GM18909 (cell line): ENCODE measurements around the gene NQO2.
"Not testable (repeated sequence)": the region's sequence is repeated elsewhere in the genome, so short reads cannot be mapped to it uniquely, and the experiment has no call there.

ENCODE experiments used
- ATAC-seq: cut with Tn5 transposase; IDR thresholded peaks from one replicate; pipeline ENCODE4 v1.9.1; 2021; ENCODE audit warnings: mild to moderate bottlenecking; ENCODE audit not compliant: unreplicated experiment, poor library complexity

Gene NQO2

DNA sequence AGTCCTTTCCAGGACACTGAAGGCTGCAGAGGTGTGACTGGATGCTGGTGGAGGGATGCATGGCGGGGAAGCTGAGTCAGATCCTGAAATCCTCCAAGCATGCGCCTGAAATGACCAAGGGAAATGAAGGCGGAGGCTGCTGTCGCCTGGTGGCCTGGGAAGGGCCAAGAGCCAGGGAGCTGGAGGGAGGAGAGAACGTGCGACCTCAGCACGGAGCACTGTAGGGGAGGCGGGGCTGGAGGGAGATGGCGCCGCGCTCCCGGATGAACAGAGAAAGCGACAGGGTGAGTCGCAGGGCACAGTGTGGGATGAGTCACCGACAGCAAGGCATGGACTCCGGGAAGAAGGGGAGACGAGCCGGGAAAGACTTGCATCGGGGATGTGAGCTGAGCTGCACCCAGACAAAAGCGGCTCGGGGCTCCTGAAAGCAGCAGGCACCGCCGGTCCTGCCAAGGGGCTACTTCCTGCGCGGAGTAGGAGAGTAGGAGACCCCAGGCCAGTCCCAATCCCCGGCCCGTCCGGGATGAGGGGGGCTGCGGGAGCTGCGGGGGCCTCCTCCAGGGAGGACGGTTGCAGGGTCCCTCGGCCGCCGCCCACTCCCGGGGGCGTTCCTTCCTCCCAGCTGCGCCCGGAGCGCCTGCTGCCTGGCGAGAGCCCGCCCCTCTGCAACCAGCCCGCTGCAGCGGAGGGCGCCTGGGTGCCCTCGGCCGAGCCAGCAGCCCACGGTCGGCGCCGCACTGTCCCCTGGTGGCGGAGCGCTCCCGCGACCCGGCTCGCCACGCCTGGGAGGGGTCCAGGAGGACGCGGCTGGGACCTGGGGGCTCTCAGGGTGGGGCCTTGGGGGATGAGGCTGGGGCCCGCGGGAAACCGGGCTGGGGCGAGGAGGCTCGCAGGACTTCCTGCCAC lies 11.0 kb upstream of the NQO2 start:
- ATAC-seq: peak; percentile 77

- ATAC-seq: peak; percentile 71
Observed at GRCh38 chr6:2989332-2990247, 10.1 kb upstream of the NQO2 start.

GRCh38 chr6:2990248-2990931 lies 9.3 kb upstream of the NQO2 start:
- no peak for ATAC-seq

GRCh38 chr6:2990932-2991506 lies 8.7 kb upstream of the NQO2 start:
- no peak for ATAC-seq

GRCh38 chr6:2992330-2992979 lies 7.2 kb upstream of the NQO2 start:
- ATAC-seq: no peak

- no peak for ATAC-seq
Observed at GRCh38 chr6:2993755-2994317, 5.9 kb upstream of the NQO2 start.

DNA sequence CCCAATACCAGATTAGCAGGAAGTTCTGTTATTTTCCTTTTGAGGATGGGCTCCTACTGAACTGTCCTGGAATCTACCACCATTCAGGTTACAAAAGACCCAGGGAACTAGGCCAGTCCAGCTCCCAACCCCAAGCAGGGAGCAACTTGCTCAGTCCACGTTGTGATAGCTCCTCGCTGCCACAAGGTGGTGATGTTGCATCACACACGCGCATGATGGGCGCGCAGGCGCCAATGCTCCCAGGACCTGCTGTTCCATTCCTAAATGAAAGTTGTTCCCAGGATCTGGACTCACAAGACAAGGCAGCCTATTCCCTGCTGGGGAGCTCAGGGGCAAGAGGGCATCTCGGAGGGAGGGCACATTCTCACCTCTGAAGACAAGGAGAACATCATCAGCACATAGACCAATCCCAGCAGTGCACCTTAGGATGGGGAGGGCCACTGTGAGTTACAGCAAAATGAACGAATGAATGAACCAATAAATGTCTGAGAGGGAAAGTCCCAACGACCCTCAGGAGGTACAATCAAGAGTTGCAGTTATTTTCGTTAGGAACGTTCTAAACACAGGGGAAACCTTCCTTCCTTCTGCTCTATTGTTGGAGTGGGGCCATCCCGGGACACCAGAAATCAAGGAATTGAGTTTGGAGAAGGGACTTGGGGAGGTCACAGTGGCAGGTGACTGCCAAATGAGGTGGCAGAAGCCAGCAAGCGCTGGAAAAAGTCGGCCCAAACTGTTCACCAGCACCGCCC lies 1.3 kb upstream of the NQO2 start:
- ATAC-seq: peak; percentile 49

- peak; percentile 31 for ATAC-seq
Observed at GRCh38 chr6:2998998-2999617, 586 bp upstream of the NQO2 start.

DNA sequence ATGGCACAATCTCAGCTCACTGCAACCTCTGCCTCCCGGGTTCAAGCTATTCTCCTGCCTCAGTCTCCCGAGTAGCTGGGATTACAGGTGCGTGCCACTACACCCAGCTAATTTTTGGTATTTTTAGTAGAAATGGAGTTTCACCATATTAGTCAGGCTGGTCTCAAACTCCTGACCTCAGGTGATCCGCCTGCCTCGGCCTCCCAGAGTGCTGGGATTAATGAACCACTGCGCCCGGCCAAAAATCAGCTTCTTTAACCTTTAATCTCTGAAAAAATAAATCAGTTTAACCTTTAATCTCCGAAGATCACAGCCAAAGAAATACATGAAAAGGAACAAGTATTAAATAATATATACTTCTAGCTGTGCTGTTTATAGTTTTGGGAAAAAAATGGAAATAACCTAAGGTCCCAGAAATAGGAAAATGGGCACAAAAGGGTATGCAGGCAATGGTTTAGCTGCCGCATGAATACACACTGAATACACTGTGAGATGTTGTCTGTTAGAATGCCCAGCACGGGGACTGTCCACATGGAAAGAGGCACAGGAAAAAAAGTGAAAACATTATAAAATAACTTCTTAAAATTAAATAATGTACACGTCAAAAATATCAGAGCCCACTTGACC lies 1.6 kb downstream of the NQO2 start:
- ATAC-seq: no peak

DNA sequence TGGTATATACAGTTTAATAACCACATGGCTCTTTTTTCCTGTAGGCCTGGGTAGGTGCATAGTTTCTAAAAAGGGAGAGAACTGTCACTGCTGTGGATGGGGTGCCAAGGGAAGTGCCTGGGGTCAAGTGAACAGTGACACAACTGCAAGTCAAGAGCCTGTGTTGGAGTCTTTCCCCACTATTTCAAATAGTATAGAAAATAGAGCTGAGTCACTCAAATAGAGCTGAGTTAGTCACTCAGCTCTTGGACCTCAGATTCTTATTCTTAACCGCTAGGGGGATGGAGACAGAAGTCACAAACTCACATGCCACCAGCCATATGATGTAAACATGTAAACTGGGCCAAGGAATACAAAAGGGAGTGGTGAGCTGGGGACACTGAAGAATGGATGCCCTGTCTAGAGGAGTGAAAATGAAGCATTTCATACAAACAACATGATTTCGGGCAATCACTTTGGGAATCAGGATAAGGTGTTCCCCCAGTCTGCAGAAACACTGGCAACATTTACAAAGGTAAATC lies 2.1 kb downstream of the NQO2 start:
- ATAC-seq: no peak

DNA sequence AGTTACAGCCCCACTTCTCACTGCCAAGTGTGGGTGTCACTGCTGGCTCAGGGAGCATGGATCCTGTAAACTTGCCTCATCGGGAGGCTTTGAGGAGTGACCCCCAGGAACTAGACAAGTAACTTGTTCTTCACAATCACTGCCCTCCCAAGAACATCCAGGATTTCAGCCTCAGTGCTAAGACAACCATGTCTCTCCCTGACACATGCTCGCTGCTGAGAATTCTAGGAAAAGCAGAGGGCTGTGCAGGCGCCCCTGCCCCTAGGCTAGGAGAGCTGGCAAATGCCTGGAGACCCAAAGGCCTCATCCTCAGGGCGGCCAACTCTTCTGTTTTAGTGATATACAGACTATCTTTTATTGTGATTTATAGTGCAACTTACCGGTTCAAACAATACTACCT lies 3.5 kb downstream of the NQO2 start:
- not testable (repeated sequence) for ATAC-seq

GRCh38 chr6:3005077-3005476 lies 5.4 kb downstream of the NQO2 start:
- ATAC-seq: no peak

DNA sequence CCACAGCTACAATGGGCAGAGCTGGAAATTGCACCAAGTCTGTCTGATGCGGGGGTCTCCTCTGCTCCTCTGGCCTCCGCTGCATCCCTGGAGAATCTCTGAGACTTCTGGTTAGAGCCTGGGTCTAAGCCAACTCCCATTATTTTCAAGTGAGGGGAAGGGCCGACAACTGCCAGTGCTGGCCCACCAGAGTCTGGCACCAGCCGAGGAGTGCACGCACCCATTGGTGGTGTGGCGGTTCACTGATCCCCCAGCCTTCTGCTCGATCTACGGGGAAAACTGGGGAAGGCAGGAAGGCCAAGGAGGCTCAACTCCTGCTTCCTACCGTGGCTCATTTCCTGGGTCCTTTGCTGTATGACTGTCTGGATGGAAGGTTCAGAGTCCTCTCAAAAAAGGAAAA lies 6.2 kb downstream of the NQO2 start:
- no peak for ATAC-seq

GRCh38 chr6:3006476-3006875 lies 6.8 kb downstream of the NQO2 start:
- no peak for ATAC-seq

DNA sequence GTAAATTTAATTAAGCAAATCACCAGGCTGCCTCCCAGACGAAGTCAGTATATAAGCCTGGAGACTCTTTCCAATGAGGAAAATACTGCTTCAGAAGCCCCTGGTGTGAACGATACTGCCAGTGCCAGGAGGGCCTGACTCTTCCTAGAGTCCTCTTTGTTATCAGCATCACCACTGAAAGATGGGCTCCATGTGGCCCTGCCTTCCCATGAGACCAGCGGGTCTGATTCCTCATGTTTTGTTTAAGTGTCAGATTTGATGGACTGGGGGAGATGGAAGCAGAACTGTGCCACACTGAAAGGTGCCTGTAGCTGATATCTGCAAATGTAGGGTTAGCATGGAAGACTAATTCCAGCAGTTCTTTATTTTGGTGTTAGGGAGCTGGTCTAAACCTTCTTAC lies 7.9 kb downstream of the NQO2 start:
- no peak for ATAC-seq

DNA sequence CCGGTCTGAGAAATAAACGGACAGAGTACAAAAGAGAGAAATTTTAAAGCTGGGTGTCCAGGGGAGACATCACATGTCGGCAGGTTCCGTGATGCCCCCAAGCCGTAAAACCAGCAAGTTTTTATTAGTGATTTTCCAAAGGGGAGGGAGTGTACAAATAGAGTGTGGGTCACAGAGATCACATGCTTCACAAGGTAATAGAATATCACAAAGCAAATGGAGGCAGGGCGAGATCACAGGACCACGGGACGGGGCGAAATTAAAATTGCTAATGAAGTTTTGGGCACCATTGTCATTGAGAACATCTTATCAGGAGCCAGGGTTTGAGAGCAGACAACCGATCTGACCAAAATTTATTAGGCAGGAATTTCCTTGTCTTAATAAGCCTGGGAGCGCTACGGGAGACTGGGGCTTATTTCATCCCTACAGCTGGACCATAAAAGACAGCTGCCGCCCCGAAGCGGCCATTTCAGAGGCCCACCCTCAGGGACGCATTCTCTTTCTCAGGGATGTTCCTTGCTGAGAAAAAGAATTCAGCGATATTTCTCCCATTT lies 9.1 kb downstream of the NQO2 start:
- not testable (repeated sequence) for ATAC-seq

DNA sequence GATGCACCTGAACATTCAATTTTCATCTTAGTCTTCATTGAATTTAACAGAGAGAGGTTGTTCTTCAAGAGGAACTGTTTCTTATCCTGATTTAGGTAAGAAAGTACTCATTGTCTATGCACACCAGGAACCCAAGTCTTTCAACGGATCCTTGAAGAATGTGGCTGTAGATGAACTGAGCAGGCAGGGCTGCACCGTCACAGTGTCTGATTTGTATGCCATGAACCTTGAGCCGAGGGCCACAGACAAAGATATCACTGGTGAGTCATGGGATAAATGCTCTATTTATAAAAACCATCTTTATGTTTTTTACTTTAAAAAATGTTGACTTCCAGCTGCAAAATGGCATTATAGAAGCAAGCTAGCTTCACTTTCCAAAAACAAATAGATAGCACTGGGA lies 10.2 kb downstream of the NQO2 start:
- no peak for ATAC-seq
